K562 (cell line): ENCODE results near the gene CCDC28A. TPM values are rescaled to one million over a fixed set of nuclear protein-coding genes. Genes with fewer than 3 reads are reported as not detected.

Source experiments
- ATAC-seq: fragments of 200-7000 bp; cut with Tn5 transposase; 3 replicates; pipeline ENCODE4 v1.9.1; 2020; ENCODE audit warnings: moderate library complexity
- BruUV-seq: library from RNA; stranded (reverse); fragments of 400-500 nt; replicated peaks from 2 replicates; lab custom pipeline; 2021; lab: Mats Ljungman, UMichigan
- CTCF ChIA-PET: fragments of 300-600 bp; formaldehyde crosslinking; extraction: SDS; loops from one replicate; lab custom pipeline; 2021; ENCODE audit warnings: low intra/inter-chr PET ratio; lab: Yijun Ruan, JAX
- POLR2A ChIA-PET: fragments of 300-600, 350-650 bp; sonication (Branson Sonifier 250); formaldehyde crosslinking; extraction: SDS; loops from one replicate; lab custom pipeline; 2021; ENCODE audit warnings: antibody characterized with exemption, inconsistent platforms; lab: Yijun Ruan, JAX
- DNase-seq, 4 experiments: peaks; one replicate each; pipeline versions ENCODE4 v3.0.0 to v3.0.0-alpha.2; 2011 to 2018; ENCODE audit warnings: low spot score in 3 of 4, mixed read lengths in 3 of 4; ENCODE audit errors: extremely low read depth in 1 of 4
- FAIRE-seq: peaks from 2 replicates; lab custom pipeline; 2011; peaks lifted over from hg19 to GRCh38; lab: Jason Lieb, UNC
- H2AFZ ChIP-seq: 2 replicates; pipeline ENCODE4 v1.6.0; 2011; ENCODE audit warnings: low read depth, low read length, control low read depth, inconsistent platforms
- H3K27ac ChIP-seq: fragments of 200-600 bp; 3 replicates; pipeline ENCODE4 v1.8.0; 2011; ENCODE audit warnings: low read depth, mild to moderate bottlenecking, control low read depth, inconsistent platforms, low read length, moderate library complexity, mixed read lengths; ENCODE audit errors: extremely low read depth
- H3K27me3 ChIP-seq, 2 experiments: fragments of 300-600 bp in 1 of 2; 2 replicates in 1 of 2; 3 replicates in 1 of 2; pipeline versions ENCODE4 v1.6.0 to v1.8.0; 2011; ENCODE audit warnings: inconsistent platforms in 2 of 2, low read length in 2 of 2, mild to moderate bottlenecking in 1 of 2, mixed read lengths in 1 of 2, moderate library complexity in 1 of 2; ENCODE audit not compliant: control insufficient read depth in 2 of 2, insufficient read depth in 2 of 2
- H3K36me3 ChIP-seq: fragments of 300-600 bp; 3 replicates; pipeline ENCODE4 v1.8.0; 2011; ENCODE audit warnings: mild to moderate bottlenecking, low read length, inconsistent platforms; ENCODE audit not compliant: control insufficient read depth, insufficient read depth
- H3K4me1 ChIP-seq, 2 experiments: fragments of 200-600 bp in 1 of 2; replicated peaks in 1 of 2; 2 replicates in 1 of 2; 3 replicates in 1 of 2; pipeline versions ENCODE4 v1.5.1 to v1.8.0; 2011; ENCODE audit warnings: inconsistent platforms in 2 of 2, low read length in 2 of 2, mild to moderate bottlenecking in 1 of 2, mixed read lengths in 1 of 2, moderate library complexity in 1 of 2; ENCODE audit not compliant: control insufficient read depth in 2 of 2, insufficient read depth in 2 of 2
- H3K4me2 ChIP-seq: 2 replicates; pipeline ENCODE4 v1.6.1; 2011; ENCODE audit warnings: low read length, control low read depth, inconsistent platforms, mixed read lengths; ENCODE audit not compliant: insufficient read depth
- H3K4me3 ChIP-seq: fragments of 200-600 bp; sonication (generic), shearing (Covaris generic); 2 replicates; pipeline ENCODE4 v1.5.1; 2016; ENCODE audit warnings: control low read depth, inconsistent platforms
- H3K79me2 ChIP-seq: fragments of 200-600 bp; 3 replicates; pipeline ENCODE4 v1.8.0; 2011; ENCODE audit warnings: low read length, inconsistent platforms; ENCODE audit not compliant: control insufficient read depth, insufficient read depth
- H3K9ac ChIP-seq, 2 experiments: 2 replicates each; pipeline versions ENCODE4 v1.6.0 to v1.6.1; 2011; ENCODE audit warnings: low read depth in 2 of 2, low read length in 2 of 2, control low read depth in 1 of 2, inconsistent platforms in 1 of 2, mild to moderate bottlenecking in 1 of 2, mixed read lengths in 1 of 2; ENCODE audit not compliant: insufficient read depth in 1 of 2
- H3K9me1 ChIP-seq: one replicate; pipeline ENCODE4 v1.6.0; 2011; ENCODE audit warnings: inconsistent platforms, mild to moderate bottlenecking, low read length, moderate library complexity; ENCODE audit not compliant: control insufficient read depth, insufficient read depth
- H3K9me3 ChIP-seq: replicated peaks from 2 replicates; pipeline ENCODE4 v1.5.1; 2011; ENCODE audit warnings: low read depth, low read length, inconsistent platforms; ENCODE audit not compliant: control insufficient read depth, insufficient read depth
- H4K20me1 ChIP-seq: replicated peaks from 2 replicates; pipeline ENCODE4 v1.6.1; 2011; ENCODE audit warnings: low read length, inconsistent platforms, mixed read lengths; ENCODE audit not compliant: control insufficient read depth, insufficient read depth
- ARHGAP35 ChIP-seq: fragments of 450-650 bp; IDR thresholded peaks from 2 replicates; pipeline ENCODE4 v1.6.1; 2018; ENCODE audit not compliant: partially characterized antibody
- ATF7 ChIP-seq: fragments of 450-650 bp; IDR thresholded peaks from 2 replicates; pipeline ENCODE4 v1.7.1; 2014; ENCODE audit warnings: mild to moderate bottlenecking, moderate library complexity
- CXXC5 ChIP-seq: fragments of 250-450 bp; sonication (Bioruptor Pico); IDR thresholded peaks from 2 replicates; pipeline ENCODE4 v1.8.0; 2022; ENCODE audit warnings: inconsistent platforms, mild to moderate bottlenecking, moderate library complexity
- E2F3 ChIP-seq: fragments of 250-450 bp; sonication (Bioruptor Pico); IDR thresholded peaks from 2 replicates; pipeline ENCODE4 v1.4.0; 2020; ENCODE audit warnings: mild to moderate bottlenecking
- ERF ChIP-seq: fragments of 450-650 bp; formaldehyde crosslinking; IDR thresholded peaks from 2 replicates; pipeline ENCODE4 v1.4.0; 2020; ENCODE audit warnings: mild to moderate bottlenecking, mixed read lengths
- GABPB2 ChIP-seq: fragments of 250-450 bp; sonication (Bioruptor Pico); conservative IDR thresholded peaks from 2 replicates; pipeline ENCODE4 v1.5.1; 2021; ENCODE audit warnings: mild to moderate bottlenecking
- GTF2A2 ChIP-seq: IDR thresholded peaks from 2 replicates; pipeline ENCODE4 v1.6.1; 2016; ENCODE audit warnings: mild to moderate bottlenecking, missing genetic modification characterization, missing compliant biosample characterization
- MBD2 ChIP-seq: sonication (generic); IDR thresholded peaks from 2 replicates; pipeline ENCODE4 v1.6.1; 2016; ENCODE audit warnings: low read depth, borderline replicate concordance
- SMARCC2 ChIP-seq: fragments of 450-650 bp; IDR thresholded peaks from 2 replicates; pipeline ENCODE4 v1.6.1; 2017; ENCODE audit warnings: antibody characterized with exemption, moderate library complexity, mild to moderate bottlenecking, low read depth
- THRAP3 ChIP-seq: fragments of 450-650 bp; IDR thresholded peaks from 2 replicates; pipeline ENCODE4 v1.6.1; 2016; ENCODE audit warnings: mild to moderate bottlenecking, inconsistent platforms, borderline replicate concordance
- ZNF134 ChIP-seq: fragments of 250-450 bp; sonication (Bioruptor Pico); conservative IDR thresholded peaks from 2 replicates; pipeline ENCODE4 v1.4.0; 2020
- ZNF764 ChIP-seq: fragments of 250-450 bp; sonication (Bioruptor Pico); IDR thresholded peaks from 2 replicates; pipeline ENCODE4 v1.4.0; 2020; ENCODE audit warnings: low read depth, mild to moderate bottlenecking, moderate library complexity
- WGBS: fragments of 100-300 bp; shearing (Covaris generic); methylation state at CpG from one replicate; pipeline ENCODE4 v1.1.6; 2016; ENCODE audit warnings: low coverage, mixed read lengths; ENCODE audit not compliant: insufficient coverage; ENCODE audit errors: missing lambda C conversion rate; 5-methylcytosine and 5-hydroxymethylcytosine counted together
- in situ Hi-C: fragments of 300-500 bp; cut with MboI; formaldehyde crosslinking; loops from 4 replicates; pipeline ENCODE4 v1.15.0; 2018; ENCODE audit warnings: inconsistent platforms, mixed read lengths
- intact Hi-C: fragments of 100-400 bp; cut with micrococcal nuclease; formaldehyde crosslinking; loops from 2 replicates; pipeline ENCODE4 v1.14.2; 2022
- polyA plus RNA-seq, 8 experiments: library from polyadenylated mRNA; depleted of rRNA in 4 of 8; stranded (reverse) in 5 of 8; unstranded in 3 of 8; fragments of >200 nt; fragmentation: Nextera tagmentation in 2 of 8; fragmentation: Illumina TruSeq in 1 of 8; extraction: Ambion mirVana in 2 of 8; extraction: Trizol in 1 of 8; gene quantifications; 2 replicates each; pipeline versions ENCODE4 v1.2.1 to v1.2.3, GENCODE V29; 2011 to 2014; ENCODE audit warnings: inconsistent platforms in 1 of 8, missing spikeins in 1 of 8
- total RNA-seq, 7 experiments: library from RNA; depleted of rRNA in 6 of 7; stranded (reverse); fragments of >200 nt in 6 of 7; fragmentation: Illumina TruSeq in 2 of 7; extraction: Trizol in 2 of 7; gene quantifications; 2 replicates each; pipeline versions ENCODE4 v1.2.1 to v1.2.3, GENCODE V29; 2011 to 2021; ENCODE audit warnings: low replicate concordance in 1 of 7
- TF ChIP-seq, protein P1 (sequence below): fragments of 250-450 bp; sonication (Bioruptor Pico); IDR thresholded peaks from 2 replicates; pipeline ENCODE4 v1.8.0; 2021; ENCODE audit warnings: borderline replicate concordance, mild to moderate bottlenecking, moderate library complexity; ENCODE audit not compliant: poor library complexity, severe bottlenecking
- TF ChIP-seq, protein P2 (sequence below), 2 experiments: IDR thresholded peaks in 1 of 2; conservative IDR thresholded peaks in 1 of 2; 2 replicates each; pipeline ENCODE4 v1.6.1; 2016; ENCODE audit warnings: low read depth in 2 of 2, mild to moderate bottlenecking in 1 of 2, missing compliant biosample characterization in 1 of 2, missing genetic modification characterization in 1 of 2, moderate library complexity in 1 of 2

The CCDC28A gene
- total and polyA plus RNA-seq, 9 of the 15 experiments (the other 6 are each of a cell fraction or from before 2014, with no cell fraction given) = 12.6 to 35.5 (median 19.1) TPM

DNA sequence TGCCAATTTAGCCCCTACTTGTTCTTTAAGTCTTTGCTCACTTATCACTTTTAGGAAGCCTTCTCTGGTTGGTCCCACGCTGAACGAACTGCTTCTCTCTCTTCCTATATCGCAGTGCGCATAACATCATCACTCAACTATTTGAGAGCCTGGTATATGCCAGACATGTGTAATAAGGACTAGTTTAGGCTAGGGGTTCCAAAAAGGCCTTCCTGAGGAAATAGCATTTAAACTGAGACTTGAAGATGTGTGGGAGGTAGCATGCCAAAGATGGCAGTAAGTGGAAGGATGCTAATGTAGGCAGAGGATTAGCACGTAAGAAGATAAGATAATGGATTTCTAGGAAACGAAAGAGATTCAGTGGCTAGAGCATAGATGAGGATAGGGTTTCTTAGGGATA is 4.8 kb downstream of the CCDC28A start:
- H3K36me3 ChIP-seq = no peaks in the 10 kb centered on the region
- BruUV-seq = no TSS peak
- H4K20me1 ChIP-seq = no peaks in the 10 kb centered on the region
- H2AFZ ChIP-seq = no peak overlapping the region
- CTCF ChIA-PET = no interaction called here
- no peaks in the 10 kb centered on the region for H3K9me3 ChIP-seq
- H3K4me1 ChIP-seq = peaks cover 0 to 3% of the 10 kb centered on the region in 2 experiments; a peak in 1 of 5 replicates
- no peaks in the 10 kb centered on the region for H3K79me2 ChIP-seq
- no peak for TF ChIP-seq THRAP3
- no peak for TF ChIP-seq SMARCC2
- no peak for TF ChIP-seq ZNF764 (CRISPR knock-in tag)
- no peak for TF ChIP-seq ATF7
- no peak for TF ChIP-seq ZNF134 (CRISPR knock-in tag)
- TF ChIP-seq ARHGAP35 = no peak
- no peak for TF ChIP-seq GTF2A2
- TF ChIP-seq, protein P1, sequence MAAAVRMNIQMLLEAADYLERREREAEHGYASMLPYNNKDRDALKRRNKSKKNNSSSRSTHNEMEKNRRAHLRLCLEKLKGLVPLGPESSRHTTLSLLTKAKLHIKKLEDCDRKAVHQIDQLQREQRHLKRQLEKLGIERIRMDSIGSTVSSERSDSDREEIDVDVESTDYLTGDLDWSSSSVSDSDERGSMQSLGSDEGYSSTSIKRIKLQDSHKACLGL (CRISPR knock-in tag) = no peak
- no peak for TF ChIP-seq MBD2
- no peak for TF ChIP-seq ERF (CRISPR knock-in tag)
- TF ChIP-seq CXXC5 (CRISPR knock-in tag) = no peak
- no peak for TF ChIP-seq GABPB2
- TF ChIP-seq, protein P2, sequence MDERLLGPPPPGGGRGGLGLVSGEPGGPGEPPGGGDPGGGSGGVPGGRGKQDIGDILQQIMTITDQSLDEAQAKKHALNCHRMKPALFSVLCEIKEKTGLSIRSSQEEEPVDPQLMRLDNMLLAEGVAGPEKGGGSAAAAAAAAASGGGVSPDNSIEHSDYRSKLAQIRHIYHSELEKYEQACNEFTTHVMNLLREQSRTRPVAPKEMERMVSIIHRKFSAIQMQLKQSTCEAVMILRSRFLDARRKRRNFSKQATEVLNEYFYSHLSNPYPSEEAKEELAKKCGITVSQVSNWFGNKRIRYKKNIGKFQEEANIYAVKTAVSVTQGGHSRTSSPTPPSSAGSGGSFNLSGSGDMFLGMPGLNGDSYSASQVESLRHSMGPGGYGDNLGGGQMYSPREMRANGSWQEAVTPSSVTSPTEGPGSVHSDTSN (CRISPR knock-in tag; IDR thresholded peaks at IDR 0.05; ENCODE audit: low read depth) = no peak
- TF ChIP-seq, protein P2 (tag; conservative IDR thresholded peaks at IDR 0.05; ENCODE audit: low read depth) = no peak
- no peak for TF ChIP-seq E2F3 (CRISPR knock-in tag)
- TF ChIP-seq, all 486 proteins: peak for 0
- POLR2A ChIA-PET = no interaction called here
- no peaks in the 10 kb centered on the region for H3K9me1 ChIP-seq
- H3K4me3 ChIP-seq = no peak overlapping the region
- no peak overlapping the region for H3K27ac ChIP-seq
- H3K4me2 ChIP-seq = no peak overlapping the region
- DNase-seq = no peak
- no peak overlapping the region for H3K9ac ChIP-seq
- in situ Hi-C loops (no loop called here), intact Hi-C loops (no loop called here)
- FAIRE-seq = no peak
- WGBS = 50% methylated on average over 6 of the region's 6 CpGs
- no peaks in the 10 kb centered on the region for H3K27me3 ChIP-seq
- no peak for ATAC-seq
